ENCODE data around the gene CCDC77. TPM values are rescaled to one million over a fixed set of nuclear protein-coding genes. Genes with fewer than 3 reads are reported as not detected.

Gene CCDC77
- total and polyA plus RNA-seq, 2 donors (not counting 1 experiment from before 2014, with no cell fraction given): 8.6 to 12.9 TPM

GRCh38 chr12:468671-469389 lies 67.4 kb downstream of the CCDC77 start:
- Histone ChIP-seq H3K27me3 (replicated peaks in 1 of 4; ENCODE audit: control extremely low read depth in 1 of 4, control insufficient read depth in 3 of 4, insufficient read depth in 4 of 4, low read length in 3 of 4) (peaks cover 0 to 5% (median 2%) of the 10 kb centered on the region in 4 experiments), H3K4me2 (replicated peaks; ENCODE audit: low read depth, low read length, poor library complexity, severe bottlenecking) (no peak overlapping the region), H2AFZ (ENCODE audit: insufficient read depth, low read depth, low read length, poor library complexity, severe bottlenecking) (no peak overlapping the region), H3K4me3 (ENCODE audit: control extremely low read depth in 1 of 5, extremely low read depth in 1 of 5, insufficient read depth in 1 of 5, low read depth in 2 of 5, low read length in 4 of 5) (no peak overlapping the region), H4K20me1 (ENCODE audit: control insufficient read depth, insufficient read depth, low read length, poor library complexity, severe bottlenecking) (no peaks in the 10 kb centered on the region), H3K9ac (ENCODE audit: low read length) (no peak overlapping the region), H3K27ac (ENCODE audit: low read length in 2 of 2) (no peak overlapping the region), H3K4me1 (ENCODE audit: control insufficient read depth in 2 of 2, insufficient read depth in 2 of 2, low read length in 2 of 2) (no peaks in the 10 kb centered on the region), H3K79me2 (ENCODE audit: control insufficient read depth, insufficient read depth, low read length) (no peaks in the 10 kb centered on the region), H3K9me3 (ENCODE audit: control extremely low read depth in 1 of 3, control insufficient read depth in 2 of 3, insufficient read depth in 1 of 3, low read length in 2 of 3) (no peaks in the 10 kb centered on the region), H3K36me3 (replicated peaks in 1 of 2; ENCODE audit: control extremely low read depth in 1 of 2, control insufficient read depth in 1 of 2, extremely low read depth in 1 of 2, insufficient read depth in 2 of 2, low read length in 1 of 2) (no peaks in the 10 kb centered on the region)
- CTCF ChIA-PET: no interaction called here
- Mint-ChIP-seq H3K4me1 (peaks cover 2% of the 10 kb centered on the region), H3K27ac (no peak overlapping the region), H3K4me3 (no peak overlapping the region), H3K27me3 (peaks cover 31% of the 10 kb centered on the region), H3K9me3 (ENCODE audit: insufficient read depth) (no peaks in the 10 kb centered on the region)
- intact Hi-C loops (cut with micrococcal nuclease): no loop called here
- ATAC-seq (ENCODE audit: low read depth): no peak
- TF ChIP-seq CTCF (IDR thresholded peaks at IDR 0.05) (no peak), EZH2 (IDR thresholded peaks at IDR 0.05; ENCODE audit: borderline replicate concordance, insufficient read depth, low read depth, low read length, poor library complexity, severe bottlenecking) (no peak)
- no peak for DNase-seq
- 98% methylated on average over 5 of the region's 10 CpGs for WGBS (ENCODE audit: insufficient coverage)
- POLR2A ChIA-PET: no interaction called here

- ATAC-seq (ENCODE audit: low read depth) (no peak), DNase-seq (no peak)
- POLR2A ChIA-PET: no interaction called here
- H3K36me3 ChIP-seq (replicated peaks in 1 of 2; ENCODE audit: control extremely low read depth in 1 of 2, control insufficient read depth in 1 of 2, extremely low read depth in 1 of 2, insufficient read depth in 2 of 2, low read length in 1 of 2): no peaks in the 10 kb centered on the region
- no peak overlapping the region for H3K4me2 ChIP-seq (replicated peaks; ENCODE audit: low read depth, low read length, poor library complexity, severe bottlenecking)
- H3K27ac Mint-ChIP-seq: no peak overlapping the region
- peaks cover 0 to 6% (median 4%) of the 10 kb centered on the region in 4 experiments for H3K27me3 ChIP-seq (replicated peaks in 1 of 4; ENCODE audit: control extremely low read depth in 1 of 4, control insufficient read depth in 3 of 4, insufficient read depth in 4 of 4, low read length in 3 of 4)
- 82% methylated on average over 10 of the region's 11 CpGs for WGBS (ENCODE audit: insufficient coverage)
- no peak overlapping the region for H3K27ac ChIP-seq (ENCODE audit: low read length in 2 of 2)
- no peak overlapping the region for H3K9ac ChIP-seq (ENCODE audit: low read length)
- H2AFZ ChIP-seq (ENCODE audit: insufficient read depth, low read depth, low read length, poor library complexity, severe bottlenecking): no peak overlapping the region
- H3K4me1 ChIP-seq (ENCODE audit: control insufficient read depth in 2 of 2, insufficient read depth in 2 of 2, low read length in 2 of 2): no peaks in the 10 kb centered on the region
- H3K4me1 Mint-ChIP-seq: peaks cover 2% of the 10 kb centered on the region
- H3K9me3 Mint-ChIP-seq (ENCODE audit: insufficient read depth): no peaks in the 10 kb centered on the region
- H3K27me3 Mint-ChIP-seq: peaks cover 28% of the 10 kb centered on the region
- H3K4me3 ChIP-seq (ENCODE audit: control extremely low read depth in 1 of 5, extremely low read depth in 1 of 5, insufficient read depth in 1 of 5, low read depth in 2 of 5, low read length in 4 of 5): no peak overlapping the region
- H3K9me3 ChIP-seq (ENCODE audit: control extremely low read depth in 1 of 3, control insufficient read depth in 2 of 3, insufficient read depth in 1 of 3, low read length in 2 of 3): no peaks in the 10 kb centered on the region
- no peaks in the 10 kb centered on the region for H4K20me1 ChIP-seq (ENCODE audit: control insufficient read depth, insufficient read depth, low read length, poor library complexity, severe bottlenecking)
- TF ChIP-seq CTCF (IDR thresholded peaks at IDR 0.05) (no peak), EZH2 (IDR thresholded peaks at IDR 0.05; ENCODE audit: borderline replicate concordance, insufficient read depth, low read depth, low read length, poor library complexity, severe bottlenecking) (no peak)
- H3K79me2 ChIP-seq (ENCODE audit: control insufficient read depth, insufficient read depth, low read length): no peaks in the 10 kb centered on the region
- intact Hi-C loops (cut with micrococcal nuclease): no loop called here
- CTCF ChIA-PET: no interaction called here
- no peak overlapping the region for H3K4me3 Mint-ChIP-seq
Observed at GRCh38 chr12:470133-470532, 68.7 kb downstream of the CCDC77 start.

All from B cell (primary cell).